Measurements from ENCODE around the gene RAP1GDS1.

The RAP1GDS1 gene

DNA sequence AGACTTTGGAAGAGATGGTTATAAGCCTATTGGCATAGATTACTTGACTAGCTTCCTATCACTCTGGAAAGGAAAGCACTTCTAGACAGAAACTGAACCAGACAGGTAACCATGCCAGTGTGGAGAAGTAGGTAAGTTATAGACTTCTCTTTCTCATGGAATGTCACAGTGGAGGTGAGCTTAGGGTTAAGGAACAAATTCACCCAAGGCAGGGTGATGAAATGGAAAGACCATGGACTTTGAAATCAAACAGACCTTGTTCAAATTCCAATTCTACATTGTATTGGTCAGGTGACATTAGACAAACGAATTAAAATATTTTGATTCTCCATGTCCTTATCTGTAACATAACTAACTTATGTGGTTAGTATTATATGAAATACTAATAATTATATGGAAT is 7.7 kb upstream of the RAP1GDS1 start:
- Histone ChIP-seq H3K4me3 (replicated peaks; ENCODE audit: insufficient read depth, low read length) (no peak overlapping the region), H3K27me3 (ENCODE audit: insufficient read depth, poor library complexity, severe bottlenecking) (no peaks in the 10 kb centered on the region), H3K27ac (replicated peaks) (no peak overlapping the region)
- TF ChIP-seq, protein P1, sequence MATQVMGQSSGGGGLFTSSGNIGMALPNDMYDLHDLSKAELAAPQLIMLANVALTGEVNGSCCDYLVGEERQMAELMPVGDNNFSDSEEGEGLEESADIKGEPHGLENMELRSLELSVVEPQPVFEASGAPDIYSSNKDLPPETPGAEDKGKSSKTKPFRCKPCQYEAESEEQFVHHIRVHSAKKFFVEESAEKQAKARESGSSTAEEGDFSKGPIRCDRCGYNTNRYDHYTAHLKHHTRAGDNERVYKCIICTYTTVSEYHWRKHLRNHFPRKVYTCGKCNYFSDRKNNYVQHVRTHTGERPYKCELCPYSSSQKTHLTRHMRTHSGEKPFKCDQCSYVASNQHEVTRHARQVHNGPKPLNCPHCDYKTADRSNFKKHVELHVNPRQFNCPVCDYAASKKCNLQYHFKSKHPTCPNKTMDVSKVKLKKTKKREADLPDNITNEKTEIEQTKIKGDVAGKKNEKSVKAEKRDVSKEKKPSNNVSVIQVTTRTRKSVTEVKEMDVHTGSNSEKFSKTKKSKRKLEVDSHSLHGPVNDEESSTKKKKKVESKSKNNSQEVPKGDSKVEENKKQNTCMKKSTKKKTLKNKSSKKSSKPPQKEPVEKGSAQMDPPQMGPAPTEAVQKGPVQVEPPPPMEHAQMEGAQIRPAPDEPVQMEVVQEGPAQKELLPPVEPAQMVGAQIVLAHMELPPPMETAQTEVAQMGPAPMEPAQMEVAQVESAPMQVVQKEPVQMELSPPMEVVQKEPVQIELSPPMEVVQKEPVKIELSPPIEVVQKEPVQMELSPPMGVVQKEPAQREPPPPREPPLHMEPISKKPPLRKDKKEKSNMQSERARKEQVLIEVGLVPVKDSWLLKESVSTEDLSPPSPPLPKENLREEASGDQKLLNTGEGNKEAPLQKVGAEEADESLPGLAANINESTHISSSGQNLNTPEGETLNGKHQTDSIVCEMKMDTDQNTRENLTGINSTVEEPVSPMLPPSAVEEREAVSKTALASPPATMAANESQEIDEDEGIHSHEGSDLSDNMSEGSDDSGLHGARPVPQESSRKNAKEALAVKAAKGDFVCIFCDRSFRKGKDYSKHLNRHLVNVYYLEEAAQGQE (IDR thresholded peaks at IDR 0.05; ENCODE audit: insufficient replicate concordance, low read depth): no peak
- TF ChIP-seq, protein P2, sequence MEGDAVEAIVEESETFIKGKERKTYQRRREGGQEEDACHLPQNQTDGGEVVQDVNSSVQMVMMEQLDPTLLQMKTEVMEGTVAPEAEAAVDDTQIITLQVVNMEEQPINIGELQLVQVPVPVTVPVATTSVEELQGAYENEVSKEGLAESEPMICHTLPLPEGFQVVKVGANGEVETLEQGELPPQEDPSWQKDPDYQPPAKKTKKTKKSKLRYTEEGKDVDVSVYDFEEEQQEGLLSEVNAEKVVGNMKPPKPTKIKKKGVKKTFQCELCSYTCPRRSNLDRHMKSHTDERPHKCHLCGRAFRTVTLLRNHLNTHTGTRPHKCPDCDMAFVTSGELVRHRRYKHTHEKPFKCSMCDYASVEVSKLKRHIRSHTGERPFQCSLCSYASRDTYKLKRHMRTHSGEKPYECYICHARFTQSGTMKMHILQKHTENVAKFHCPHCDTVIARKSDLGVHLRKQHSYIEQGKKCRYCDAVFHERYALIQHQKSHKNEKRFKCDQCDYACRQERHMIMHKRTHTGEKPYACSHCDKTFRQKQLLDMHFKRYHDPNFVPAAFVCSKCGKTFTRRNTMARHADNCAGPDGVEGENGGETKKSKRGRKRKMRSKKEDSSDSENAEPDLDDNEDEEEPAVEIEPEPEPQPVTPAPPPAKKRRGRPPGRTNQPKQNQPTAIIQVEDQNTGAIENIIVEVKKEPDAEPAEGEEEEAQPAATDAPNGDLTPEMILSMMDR (IDR thresholded peaks at IDR 0.05; ENCODE audit: insufficient read depth, low read length): no peak
- no peak for TF ChIP-seq POLR2AphosphoS5 (IDR thresholded peaks at IDR 0.05; ENCODE audit: low read depth)
- TF ChIP-seq GABPA (IDR thresholded peaks at IDR 0.05; ENCODE audit: low read depth): no peak
- no peak for TF ChIP-seq SPI1 (IDR thresholded peaks at IDR 0.05; ENCODE audit: borderline replicate concordance, low read depth)
- DNase-seq (ENCODE audit: low read depth in 1 of 2, low spot score in 1 of 2): no peak

DNA sequence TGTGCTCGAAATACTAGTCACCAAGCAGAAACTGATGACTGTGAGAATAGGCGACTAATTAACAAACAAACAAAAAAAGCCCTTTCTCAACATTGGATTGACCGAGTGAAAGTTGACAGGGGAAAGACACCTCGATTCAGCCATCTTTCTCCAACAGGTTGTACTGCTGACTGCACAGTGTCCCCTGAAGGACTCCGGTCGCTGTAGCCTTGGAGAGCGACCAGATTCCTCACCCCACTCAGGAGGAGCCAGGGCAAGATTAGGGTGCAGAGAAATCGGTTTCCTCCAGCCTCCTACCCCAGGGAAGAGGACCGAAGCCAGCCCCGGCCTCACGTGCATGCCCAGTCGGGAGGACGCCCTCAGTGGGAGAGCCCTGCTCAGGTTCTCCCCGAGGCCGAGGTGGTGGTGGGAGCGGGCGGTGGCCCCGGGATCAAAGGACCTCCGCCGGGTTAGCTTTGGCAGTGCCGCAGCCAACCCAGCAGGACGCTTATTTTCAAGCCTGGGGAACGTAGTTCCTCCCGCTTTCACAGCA is 1.1 kb upstream of the RAP1GDS1 start:
- TF ChIP-seq GABPA (IDR thresholded peaks at IDR 0.05; ENCODE audit: low read depth) (no peak), POLR2AphosphoS5 (IDR thresholded peaks at IDR 0.05; ENCODE audit: low read depth) (peak; percentile 48; the same call in 1 of the 2 replicates)
- no peak for DNase-seq (ENCODE audit: low read depth in 1 of 2, low spot score in 1 of 2)
- Histone ChIP-seq H3K27me3 (ENCODE audit: insufficient read depth, poor library complexity, severe bottlenecking) (no peaks in the 10 kb centered on the region), H3K4me3 (replicated peaks; ENCODE audit: insufficient read depth, low read length) (peak overlapping the region; percentile 75), H3K27ac (replicated peaks) (peak overlapping the region; percentile 90)

DNA sequence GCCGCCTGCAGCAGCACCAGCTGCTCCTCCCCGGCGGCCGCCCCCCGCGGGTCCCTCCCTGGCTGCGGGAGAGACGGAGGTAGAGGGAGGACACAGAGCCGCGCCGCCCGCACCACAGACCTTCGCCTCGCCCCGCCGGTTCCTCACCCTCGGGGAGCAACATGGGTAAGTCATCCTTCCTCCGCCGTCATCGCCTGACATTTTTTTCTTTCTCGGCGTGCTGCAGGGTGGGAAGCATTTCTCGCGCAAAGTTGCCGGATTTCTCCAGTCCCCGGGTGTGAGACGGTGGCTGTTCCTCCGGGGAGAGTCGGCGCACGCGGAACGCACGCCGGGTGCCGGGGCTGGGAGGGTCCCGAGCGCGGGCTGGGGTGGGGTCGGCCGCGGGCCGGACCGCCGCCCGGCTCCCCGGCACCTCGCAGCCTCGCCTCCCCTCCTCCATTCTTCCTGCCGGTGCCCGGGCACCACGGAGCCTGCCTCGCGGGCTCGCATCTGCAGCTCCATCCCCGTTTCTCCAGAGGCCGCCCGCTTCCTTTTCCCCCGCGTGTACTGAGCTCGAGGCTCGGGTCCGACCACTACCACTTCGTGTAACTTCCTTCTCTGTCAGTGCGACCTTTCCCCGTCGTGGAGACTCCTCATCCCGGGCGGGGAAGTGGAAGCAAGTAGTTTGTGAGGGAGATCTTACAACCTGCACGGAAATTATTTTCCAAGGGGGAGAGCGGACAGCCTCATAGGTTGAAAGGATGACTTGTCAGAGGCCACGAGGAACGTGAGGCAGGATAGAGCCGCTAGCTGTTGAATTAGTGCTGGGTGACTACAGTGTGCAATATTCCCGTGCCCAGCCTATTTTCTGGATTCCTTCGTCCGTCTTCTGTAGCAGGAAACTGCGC is 464 bp downstream of the RAP1GDS1 start:
- peak; percentile 23 to 45 for DNase-seq (ENCODE audit: low read depth in 1 of 2, low spot score in 1 of 2)
- no peaks in the 10 kb centered on the region for H3K27me3 ChIP-seq (ENCODE audit: insufficient read depth, poor library complexity, severe bottlenecking)
- TF ChIP-seq, protein P1 (IDR thresholded peaks at IDR 0.05; ENCODE audit: insufficient replicate concordance, low read depth): no peak
- TF ChIP-seq SPI1 (IDR thresholded peaks at IDR 0.05; ENCODE audit: borderline replicate concordance, low read depth) (no peak), GABPA (IDR thresholded peaks at IDR 0.05; ENCODE audit: low read depth) (no peak), POLR2AphosphoS5 (IDR thresholded peaks at IDR 0.05; ENCODE audit: low read depth) (no peak; the same call in 1 of the 2 replicates)
- TF ChIP-seq, protein P2 (IDR thresholded peaks at IDR 0.05; ENCODE audit: insufficient read depth, low read length): no peak
- peak overlapping the region; percentile 79 for H3K27ac ChIP-seq (replicated peaks)
- peak overlapping the region; percentile 82 for H3K4me3 ChIP-seq (replicated peaks; ENCODE audit: insufficient read depth, low read length)

DNA sequence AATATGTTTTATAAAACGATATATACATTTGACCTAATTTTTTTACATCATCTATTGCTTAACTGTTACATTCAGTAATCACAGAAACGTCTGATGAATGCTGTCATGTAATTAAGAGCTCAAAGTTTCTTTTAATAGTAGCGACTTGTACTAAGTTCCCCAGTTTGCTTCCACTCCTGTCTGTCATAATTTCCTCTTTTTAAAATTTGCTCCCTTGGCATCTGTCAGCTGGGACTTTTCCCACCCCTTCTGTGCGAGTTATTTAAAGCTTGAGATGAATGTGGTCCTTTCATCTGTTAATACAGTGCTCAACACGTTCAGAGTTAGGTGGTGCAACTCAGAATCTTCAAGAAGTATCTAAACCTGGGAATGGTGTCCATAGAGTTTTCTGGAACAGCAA is 1.2 kb downstream of the RAP1GDS1 start:
- TF ChIP-seq, protein P1 (IDR thresholded peaks at IDR 0.05; ENCODE audit: insufficient replicate concordance, low read depth): no peak
- TF ChIP-seq POLR2AphosphoS5 (IDR thresholded peaks at IDR 0.05; ENCODE audit: low read depth) (no peak), SPI1 (IDR thresholded peaks at IDR 0.05; ENCODE audit: borderline replicate concordance, low read depth) (no peak), GABPA (IDR thresholded peaks at IDR 0.05; ENCODE audit: low read depth) (no peak)
- TF ChIP-seq, protein P2 (IDR thresholded peaks at IDR 0.05; ENCODE audit: insufficient read depth, low read length): no peak
- Histone ChIP-seq H3K27ac (replicated peaks) (peak overlapping the region; percentile 79; the same call in 1 of the 2 replicates), H3K27me3 (ENCODE audit: insufficient read depth, poor library complexity, severe bottlenecking) (no peaks in the 10 kb centered on the region), H3K4me3 (replicated peaks; ENCODE audit: insufficient read depth, low read length) (peak overlapping the region; percentile 82)
- peak in 1 of 2 experiments; percentile 13 for DNase-seq (ENCODE audit: low read depth in 1 of 2, low spot score in 1 of 2)
